ENCODE measurements around the gene IL1A. TPM values are rescaled to one million over a fixed set of nuclear protein-coding genes. Genes with fewer than 3 reads are reported as not detected.

Gene IL1A
- total RNA-seq, 1 donor from 2014 or later: 7.5 TPM

DNA sequence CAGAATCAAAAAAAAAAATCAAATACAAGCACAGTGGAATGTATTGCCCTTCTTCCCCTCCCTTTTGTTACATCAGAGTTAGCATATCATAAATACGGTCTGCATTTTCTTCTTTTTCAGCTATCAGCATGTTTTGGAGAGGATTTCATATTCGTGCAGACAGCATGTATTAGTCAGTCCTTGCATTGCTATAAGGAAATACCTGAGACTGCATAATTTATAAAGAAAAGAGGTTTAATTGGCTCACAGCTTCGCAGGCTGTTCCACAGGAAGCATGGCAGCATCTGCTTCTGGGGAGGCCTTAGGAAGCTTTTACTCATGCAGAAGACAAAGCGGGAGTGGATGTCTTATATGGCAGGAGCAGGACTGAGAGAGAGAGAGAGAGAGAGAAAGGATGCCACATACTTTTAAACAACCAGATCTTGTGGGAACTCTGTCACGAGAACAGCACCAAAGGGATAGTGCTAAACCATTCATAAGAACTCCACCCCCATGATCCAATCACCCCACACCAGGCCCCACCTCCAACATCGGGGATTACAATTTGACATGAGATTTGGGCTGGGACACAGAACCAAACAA, 43.4 kb upstream of the IL1A start:
- intact Hi-C loops (cut with micrococcal nuclease): no loop called here
- Mint-ChIP-seq H3K36me3 (ENCODE audit: low read depth) (no peaks in the 10 kb centered on the region), H3K9me3 (no peaks in the 10 kb centered on the region), H3K4me1 (ENCODE audit: low read depth) (peaks cover 18% of the 10 kb centered on the region), H3K27me3 (ENCODE audit: insufficient read depth) (peaks cover 9% of the 10 kb centered on the region), H3K27ac (no peak overlapping the region), H3K4me3 (no peak overlapping the region)
- no peak for DNase-seq (ENCODE audit: low spot score)

DNA sequence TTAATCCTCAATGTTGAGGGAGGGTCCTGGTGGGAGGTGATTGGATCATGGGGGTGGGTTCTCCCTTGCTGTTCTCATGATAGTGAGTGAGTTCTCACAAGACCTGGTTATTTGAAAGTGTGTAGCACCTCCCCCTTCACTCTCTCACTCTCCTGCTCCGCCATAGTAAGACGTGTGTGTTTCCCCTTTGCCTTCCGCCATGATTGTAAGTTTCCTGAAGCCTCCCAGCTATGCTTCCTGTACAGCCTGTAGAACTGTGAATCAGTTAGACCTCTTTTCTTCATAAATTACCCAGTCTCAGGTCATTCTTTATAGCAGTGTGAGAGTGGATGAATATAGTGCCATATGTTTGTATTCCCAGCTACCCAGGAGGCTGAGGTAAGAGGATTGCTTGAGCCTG, 42.7 kb upstream of the IL1A start:
- H3K9me3 Mint-ChIP-seq: no peaks in the 10 kb centered on the region
- H3K27me3 Mint-ChIP-seq (ENCODE audit: insufficient read depth): peaks cover 9% of the 10 kb centered on the region
- H3K4me3 Mint-ChIP-seq: no peak overlapping the region
- H3K27ac Mint-ChIP-seq: no peak overlapping the region
- intact Hi-C loops (cut with micrococcal nuclease): no loop called here
- DNase-seq (ENCODE audit: low spot score): no peak
- H3K4me1 Mint-ChIP-seq (ENCODE audit: low read depth): peaks cover 25% of the 10 kb centered on the region
- no peaks in the 10 kb centered on the region for H3K36me3 Mint-ChIP-seq (ENCODE audit: low read depth)

DNA sequence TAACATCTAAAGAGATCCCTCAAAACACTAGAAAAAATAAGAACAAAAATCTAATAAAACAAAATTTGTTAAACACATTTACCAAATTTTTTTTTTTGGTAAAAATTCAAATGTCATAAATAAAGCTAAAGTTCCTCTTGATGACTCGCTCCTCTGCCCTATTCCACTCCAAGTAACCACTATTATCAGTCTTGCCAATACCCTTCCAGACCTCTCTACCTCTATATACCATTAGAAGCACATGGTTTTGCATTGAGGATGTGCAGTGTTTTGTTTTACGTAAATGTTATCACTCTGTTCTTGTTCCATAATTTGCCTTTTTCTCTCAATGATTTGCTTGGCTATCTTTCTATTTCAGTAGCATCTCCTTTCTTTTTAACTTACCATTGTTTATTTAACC, 41.4 kb upstream of the IL1A start:
- Mint-ChIP-seq H3K27me3 (ENCODE audit: insufficient read depth) (peaks cover 8% of the 10 kb centered on the region), H3K4me1 (ENCODE audit: low read depth) (peaks cover 38% of the 10 kb centered on the region), H3K4me3 (no peak overlapping the region), H3K9me3 (no peaks in the 10 kb centered on the region), H3K36me3 (ENCODE audit: low read depth) (no peaks in the 10 kb centered on the region), H3K27ac (no peak overlapping the region)
- intact Hi-C loops (cut with micrococcal nuclease): no loop called here
- DNase-seq (ENCODE audit: low spot score): no peak

DNA sequence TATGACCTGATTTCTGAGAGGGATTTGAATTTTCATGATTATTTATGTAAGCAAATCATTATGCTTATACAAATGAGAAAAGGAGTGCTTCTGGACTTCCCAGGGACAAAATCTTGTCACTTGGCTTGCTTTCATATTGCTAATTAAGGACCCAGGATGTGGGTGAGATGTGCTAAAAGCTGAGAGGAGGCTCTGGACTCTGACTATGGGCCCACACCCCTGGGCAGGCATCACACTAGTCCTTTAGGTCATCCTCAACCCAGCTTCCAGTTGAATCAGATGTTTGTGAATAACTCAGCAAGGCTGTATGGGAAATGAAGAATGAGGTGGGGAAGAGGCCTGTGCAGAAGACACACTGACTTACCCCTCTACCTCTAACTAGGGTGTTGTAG, 40.4 kb upstream of the IL1A start:
- Mint-ChIP-seq H3K9me3 (no peaks in the 10 kb centered on the region), H3K4me1 (ENCODE audit: low read depth) (peaks cover 46% of the 10 kb centered on the region), H3K4me3 (no peak overlapping the region), H3K27ac (no peak overlapping the region), H3K27me3 (ENCODE audit: insufficient read depth) (peaks cover 4% of the 10 kb centered on the region), H3K36me3 (ENCODE audit: low read depth) (no peaks in the 10 kb centered on the region)
- intact Hi-C loops (cut with micrococcal nuclease): no loop called here
- DNase-seq (ENCODE audit: low spot score): no peak

DNA sequence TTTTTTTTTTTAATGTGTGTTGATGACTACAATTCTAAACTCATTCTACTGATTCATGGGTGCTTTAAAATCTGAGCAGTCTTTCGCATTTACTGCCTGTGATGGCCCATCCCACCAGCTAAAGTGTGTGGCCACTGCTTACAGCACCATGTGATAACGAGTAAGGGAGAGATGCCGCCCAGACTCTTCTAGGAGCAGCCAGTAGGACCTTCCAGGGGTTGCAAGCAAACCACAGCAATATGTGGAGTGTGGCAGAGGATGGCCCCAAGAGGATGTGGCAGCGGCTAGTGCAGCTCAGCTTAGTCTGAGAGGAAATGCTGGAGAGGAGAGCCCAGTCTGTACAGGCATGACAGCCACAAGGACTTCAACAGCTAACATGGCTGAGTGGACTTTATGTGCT, 37.4 kb upstream of the IL1A start:
- H3K9me3 Mint-ChIP-seq: no peaks in the 10 kb centered on the region
- H3K27ac Mint-ChIP-seq: peak overlapping the region; percentile 79
- peak; percentile 28 for DNase-seq (ENCODE audit: low spot score)
- peaks cover 39% of the 10 kb centered on the region for H3K4me1 Mint-ChIP-seq (ENCODE audit: low read depth)
- peak overlapping the region; percentile 32 for H3K4me3 Mint-ChIP-seq
- peaks cover 3% of the 10 kb centered on the region for H3K27me3 Mint-ChIP-seq (ENCODE audit: insufficient read depth)
- intact Hi-C loops (cut with micrococcal nuclease): loop anchor here (1.0 kb wide), 5 partner anchors 17 to 95 kb away; partner anchors contain the start of gene CKAP2L
- H3K36me3 Mint-ChIP-seq (ENCODE audit: low read depth): no peaks in the 10 kb centered on the region

DNA sequence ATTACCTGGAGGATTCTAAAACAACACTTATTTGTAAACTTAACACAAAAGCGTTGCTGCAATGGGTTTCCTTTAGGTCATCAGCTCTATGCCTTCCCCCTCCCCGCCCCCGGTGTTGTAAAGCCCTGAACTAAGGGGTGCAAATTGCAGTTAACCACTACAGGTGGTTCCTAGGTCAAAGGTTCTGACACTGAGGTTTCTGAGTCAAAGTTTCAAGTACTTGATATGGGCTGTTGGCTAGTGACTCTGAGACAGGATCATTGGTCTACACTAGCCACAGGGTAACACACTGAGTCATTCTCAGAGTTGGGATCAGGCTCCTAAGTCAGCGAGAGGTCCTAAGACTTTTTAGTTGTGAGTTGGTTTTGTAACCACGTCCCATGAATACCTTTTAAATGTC, 36.8 kb upstream of the IL1A start:
- peak; percentile 38 for DNase-seq (ENCODE audit: low spot score)
- intact Hi-C loops (cut with micrococcal nuclease): loop anchor here (1.0 kb wide), 5 partner anchors 17 to 95 kb away; partner anchors contain the start of gene CKAP2L
- H3K27ac Mint-ChIP-seq: peak overlapping the region; percentile 79
- H3K4me3 Mint-ChIP-seq: peak overlapping the region; percentile 32
- no peaks in the 10 kb centered on the region for H3K36me3 Mint-ChIP-seq (ENCODE audit: low read depth)
- H3K4me1 Mint-ChIP-seq (ENCODE audit: low read depth): peaks cover 39% of the 10 kb centered on the region
- peaks cover 3% of the 10 kb centered on the region for H3K27me3 Mint-ChIP-seq (ENCODE audit: insufficient read depth)
- H3K9me3 Mint-ChIP-seq: no peaks in the 10 kb centered on the region

DNA sequence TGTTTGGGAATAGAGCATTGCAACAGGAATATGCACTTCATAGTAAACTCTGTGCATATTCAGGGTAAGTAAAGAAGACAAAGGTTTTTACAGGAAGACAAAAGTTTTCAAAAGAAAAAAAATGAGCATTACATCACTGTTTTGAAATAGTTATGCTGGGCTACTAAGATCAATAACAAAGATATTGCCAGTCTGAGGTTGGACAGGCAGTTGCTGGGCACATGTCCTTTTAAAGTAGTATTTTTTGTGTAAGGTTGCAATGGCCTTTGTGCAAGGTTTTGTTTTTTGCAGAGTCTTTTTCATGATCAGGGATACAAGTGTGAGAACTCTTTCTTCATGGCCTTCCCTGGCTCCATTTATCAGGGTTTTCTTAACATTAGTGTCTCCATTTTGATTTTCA, 36.0 kb upstream of the IL1A start:
- DNase-seq (ENCODE audit: low spot score): no peak
- H3K27me3 Mint-ChIP-seq (ENCODE audit: insufficient read depth): peaks cover 3% of the 10 kb centered on the region
- H3K36me3 Mint-ChIP-seq (ENCODE audit: low read depth): no peaks in the 10 kb centered on the region
- H3K27ac Mint-ChIP-seq: peak overlapping the region; percentile 63
- peaks cover 39% of the 10 kb centered on the region for H3K4me1 Mint-ChIP-seq (ENCODE audit: low read depth)
- intact Hi-C loops (cut with micrococcal nuclease): no loop called here
- no peak overlapping the region for H3K4me3 Mint-ChIP-seq
- H3K9me3 Mint-ChIP-seq: no peaks in the 10 kb centered on the region

DNA sequence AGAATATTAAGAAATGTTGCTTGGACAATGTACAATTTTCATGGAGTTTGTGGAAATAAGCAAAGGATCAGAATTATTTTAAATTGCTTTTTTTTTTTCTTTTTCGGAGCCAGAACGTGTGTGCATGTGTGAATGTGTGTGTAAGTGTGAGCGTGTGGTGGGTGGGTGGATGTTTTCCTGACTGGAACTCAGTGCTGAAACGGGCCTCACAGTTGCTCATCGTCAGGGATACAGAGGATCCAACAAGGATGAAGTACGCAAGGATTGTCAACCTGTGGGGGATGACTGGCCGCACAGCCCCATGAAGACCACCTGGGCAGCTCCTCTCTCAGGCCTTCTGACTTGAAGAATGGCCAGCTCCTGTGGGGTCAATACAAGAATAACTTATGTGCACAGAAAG, 34.8 kb upstream of the IL1A start:
- H3K27me3 Mint-ChIP-seq (ENCODE audit: insufficient read depth): peaks cover 5% of the 10 kb centered on the region
- H3K4me1 Mint-ChIP-seq (ENCODE audit: low read depth): peaks cover 32% of the 10 kb centered on the region
- intact Hi-C loops (cut with micrococcal nuclease): no loop called here
- H3K36me3 Mint-ChIP-seq (ENCODE audit: low read depth): no peaks in the 10 kb centered on the region
- no peak for DNase-seq (ENCODE audit: low spot score)
- no peaks in the 10 kb centered on the region for H3K9me3 Mint-ChIP-seq
- no peak overlapping the region for H3K4me3 Mint-ChIP-seq
- no peak overlapping the region for H3K27ac Mint-ChIP-seq

DNA sequence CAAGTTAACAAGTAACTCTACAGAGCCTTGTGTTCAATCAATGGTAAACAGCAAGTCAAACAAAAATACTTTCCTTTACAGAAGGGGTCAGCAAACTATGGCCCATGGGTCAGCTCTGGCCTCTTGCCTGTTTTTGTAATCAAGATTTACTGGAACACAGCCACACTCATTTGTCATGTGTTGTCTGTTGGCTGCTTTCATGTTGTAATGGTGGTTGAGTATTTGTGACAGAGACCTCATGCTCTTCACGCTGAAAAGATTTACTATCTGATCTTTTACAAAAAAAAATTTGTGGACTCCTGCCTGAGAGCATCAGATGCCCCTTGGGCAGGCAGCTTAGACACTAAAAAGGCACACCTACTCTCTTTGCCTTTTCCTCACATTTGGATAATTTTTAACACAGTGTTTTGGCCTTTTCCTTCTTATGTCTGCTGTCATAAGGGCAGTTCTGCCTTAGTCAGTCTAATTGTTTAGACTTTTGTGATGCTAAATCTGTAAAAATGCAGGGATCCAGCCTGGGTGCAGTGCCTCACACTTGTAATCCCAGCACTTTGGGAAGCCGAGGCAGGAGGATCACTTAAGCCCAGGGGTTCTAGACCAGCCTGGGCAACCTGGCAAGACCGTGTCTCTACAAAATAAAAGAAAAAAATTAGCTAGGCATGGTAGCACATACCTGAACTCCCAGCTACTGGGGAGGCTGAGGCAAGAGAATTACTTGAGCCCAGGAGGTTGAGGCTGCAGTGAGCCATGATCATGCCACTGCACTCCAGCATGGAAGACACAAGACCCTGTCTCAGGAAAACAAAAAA, 34.0 kb upstream of the IL1A start:
- no peak overlapping the region for H3K4me3 Mint-ChIP-seq
- peaks cover 5% of the 10 kb centered on the region for H3K27me3 Mint-ChIP-seq (ENCODE audit: insufficient read depth)
- no peak for DNase-seq (ENCODE audit: low spot score)
- peaks cover 30% of the 10 kb centered on the region for H3K4me1 Mint-ChIP-seq (ENCODE audit: low read depth)
- H3K27ac Mint-ChIP-seq: no peak overlapping the region
- intact Hi-C loops (cut with micrococcal nuclease): no loop called here
- no peaks in the 10 kb centered on the region for H3K9me3 Mint-ChIP-seq
- peaks cover 2% of the 10 kb centered on the region for H3K36me3 Mint-ChIP-seq (ENCODE audit: low read depth)

DNA sequence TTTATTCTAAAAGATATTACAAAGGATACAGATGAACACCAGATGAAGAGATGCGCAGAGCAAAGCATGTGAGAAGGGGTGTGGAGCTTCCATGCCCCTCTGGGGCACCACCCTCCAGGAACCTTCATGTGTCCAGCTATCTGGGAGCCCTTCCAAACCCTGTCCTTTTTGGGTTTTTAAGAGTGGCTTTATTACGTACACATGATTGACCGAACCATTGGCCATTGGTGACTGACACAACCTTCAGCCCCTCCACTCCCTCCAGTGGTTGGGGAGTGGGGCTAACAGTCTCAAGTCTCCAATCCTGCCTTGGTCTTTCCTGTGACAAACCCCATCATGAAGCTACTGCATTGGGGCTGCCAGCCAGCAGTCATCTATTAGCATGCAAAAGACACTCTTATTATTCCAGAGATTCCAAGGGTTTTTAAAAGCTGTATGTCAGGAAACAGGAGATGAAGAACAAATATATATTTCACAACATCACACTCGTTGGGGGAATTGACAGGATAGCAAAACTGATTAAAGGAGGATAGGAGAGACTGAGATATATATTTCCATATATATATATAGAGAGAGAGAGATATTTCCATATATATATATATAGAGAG, 32.9 kb upstream of the IL1A start:
- H3K4me1 Mint-ChIP-seq (ENCODE audit: low read depth): peaks cover 36% of the 10 kb centered on the region
- intact Hi-C loops (cut with micrococcal nuclease): no loop called here
- no peak overlapping the region for H3K27ac Mint-ChIP-seq
- H3K4me3 Mint-ChIP-seq: no peak overlapping the region
- H3K9me3 Mint-ChIP-seq: no peaks in the 10 kb centered on the region
- no peak for DNase-seq (ENCODE audit: low spot score)
- H3K27me3 Mint-ChIP-seq (ENCODE audit: insufficient read depth): peaks cover 5% of the 10 kb centered on the region
- peaks cover 3% of the 10 kb centered on the region for H3K36me3 Mint-ChIP-seq (ENCODE audit: low read depth)

DNA sequence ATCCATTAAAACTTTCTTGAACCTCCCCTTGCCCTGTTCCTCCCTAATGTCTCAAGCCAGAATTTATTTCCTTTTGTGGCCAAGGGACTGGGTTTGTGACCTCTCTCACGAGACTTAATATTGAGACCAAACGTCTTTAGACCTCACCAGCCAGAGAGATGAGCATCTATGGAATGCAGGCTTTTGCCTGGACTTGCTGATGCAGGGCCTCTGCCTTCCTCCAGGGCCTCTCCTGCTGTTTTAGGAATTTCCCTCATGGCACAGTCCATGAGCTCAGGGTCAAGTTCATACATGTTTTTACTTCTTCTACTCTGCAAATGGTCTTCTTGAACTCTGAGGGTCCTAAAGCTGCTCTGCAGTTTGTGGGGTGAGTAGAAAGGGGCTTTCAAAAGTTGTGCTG, 30.0 kb upstream of the IL1A start:
- Mint-ChIP-seq H3K9me3 (peaks cover 9% of the 10 kb centered on the region), H3K27me3 (ENCODE audit: insufficient read depth) (peaks cover 5% of the 10 kb centered on the region), H3K4me1 (ENCODE audit: low read depth) (peaks cover 23% of the 10 kb centered on the region), H3K27ac (no peak overlapping the region), H3K36me3 (ENCODE audit: low read depth) (peaks cover 7% of the 10 kb centered on the region), H3K4me3 (no peak overlapping the region)
- no peak for DNase-seq (ENCODE audit: low spot score)
- intact Hi-C loops (cut with micrococcal nuclease): no loop called here

DNA sequence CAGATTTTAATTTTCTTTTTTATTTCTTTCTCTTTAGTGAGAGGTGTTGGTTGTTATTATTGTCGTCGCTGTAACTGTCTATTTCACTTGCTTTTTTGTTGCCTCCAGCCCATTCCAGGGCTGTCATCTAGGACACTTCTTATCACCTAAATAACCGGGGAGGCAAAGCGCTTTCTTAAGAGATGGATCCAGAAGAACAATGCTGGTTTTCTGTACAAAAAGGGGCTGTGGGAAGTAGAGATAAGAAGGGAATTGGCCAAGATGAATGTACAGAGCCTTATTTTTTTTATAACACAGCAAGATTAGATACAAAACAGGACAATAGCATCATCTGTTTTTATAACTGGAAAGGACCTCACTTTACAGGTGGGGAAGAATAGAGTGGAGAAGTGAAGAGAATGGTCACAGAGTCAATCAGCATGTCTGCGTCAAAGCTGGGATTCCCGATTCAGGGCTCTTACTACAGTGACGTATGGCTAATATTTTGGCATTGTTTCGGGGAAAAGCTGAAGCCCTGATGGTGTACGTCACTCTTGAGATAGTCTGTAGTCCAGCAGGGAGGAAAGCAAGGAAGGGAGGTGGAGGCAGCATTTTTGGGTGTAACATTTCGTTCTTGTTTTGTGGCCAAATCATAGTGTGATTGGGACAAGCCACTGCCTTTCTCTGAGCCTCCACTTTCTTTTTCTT, 29.1 kb upstream of the IL1A start:
- peaks cover 9% of the 10 kb centered on the region for H3K9me3 Mint-ChIP-seq

More for the DNA sequence above, 29.1 kb upstream of the IL1A start:
- Mint-ChIP-seq H3K4me1 (ENCODE audit: low read depth) (peaks cover 23% of the 10 kb centered on the region), H3K4me3 (no peak overlapping the region), H3K27me3 (ENCODE audit: insufficient read depth) (peaks cover 5% of the 10 kb centered on the region), H3K36me3 (ENCODE audit: low read depth) (peaks cover 7% of the 10 kb centered on the region), H3K27ac (no peak overlapping the region)
- intact Hi-C loops (cut with micrococcal nuclease): no loop called here
- no peak for DNase-seq (ENCODE audit: low spot score)

Data from activated T-helper 1 cell treated with anti-CD3 and anti-CD28 coated beads, Interleukin-12 subunit alpha, Interleukin-12 subunit beta, Interleukin-2, Interleukin-4 antibody, amounts not matched to agents 30 ng/mL and 10 ng/mL and 1 ng/mL, durations not matched to agents 14 hours and 24 hours and 36 hours (primary cell).